ENCODE results near the gene IKZF3.
"Not testable (repeated sequence)": the region's sequence is repeated elsewhere in the genome, so short reads cannot be mapped to it uniquely, and the experiment has no call there.

DNA sequence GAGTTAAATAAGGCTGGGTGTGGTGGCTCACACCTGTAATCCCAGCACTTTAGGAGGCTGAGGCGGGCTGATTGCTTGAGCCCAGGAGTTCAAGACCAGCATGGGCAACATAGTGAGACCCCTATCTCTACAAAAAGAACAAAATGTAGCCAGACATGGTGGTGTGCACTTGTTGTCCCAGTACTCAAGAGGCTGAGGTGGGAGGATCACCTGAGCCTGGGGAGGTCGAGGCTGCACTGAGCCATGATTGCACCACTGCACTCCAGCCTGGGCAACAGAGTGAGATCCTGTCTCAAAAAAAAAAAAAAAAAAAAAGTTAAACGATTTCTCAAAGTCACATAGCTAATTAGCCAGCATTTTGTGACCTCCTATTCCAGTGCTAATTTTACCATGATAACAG, 99.9 kb downstream of the IKZF3 start:
- TF ChIP-seq, protein P1, sequence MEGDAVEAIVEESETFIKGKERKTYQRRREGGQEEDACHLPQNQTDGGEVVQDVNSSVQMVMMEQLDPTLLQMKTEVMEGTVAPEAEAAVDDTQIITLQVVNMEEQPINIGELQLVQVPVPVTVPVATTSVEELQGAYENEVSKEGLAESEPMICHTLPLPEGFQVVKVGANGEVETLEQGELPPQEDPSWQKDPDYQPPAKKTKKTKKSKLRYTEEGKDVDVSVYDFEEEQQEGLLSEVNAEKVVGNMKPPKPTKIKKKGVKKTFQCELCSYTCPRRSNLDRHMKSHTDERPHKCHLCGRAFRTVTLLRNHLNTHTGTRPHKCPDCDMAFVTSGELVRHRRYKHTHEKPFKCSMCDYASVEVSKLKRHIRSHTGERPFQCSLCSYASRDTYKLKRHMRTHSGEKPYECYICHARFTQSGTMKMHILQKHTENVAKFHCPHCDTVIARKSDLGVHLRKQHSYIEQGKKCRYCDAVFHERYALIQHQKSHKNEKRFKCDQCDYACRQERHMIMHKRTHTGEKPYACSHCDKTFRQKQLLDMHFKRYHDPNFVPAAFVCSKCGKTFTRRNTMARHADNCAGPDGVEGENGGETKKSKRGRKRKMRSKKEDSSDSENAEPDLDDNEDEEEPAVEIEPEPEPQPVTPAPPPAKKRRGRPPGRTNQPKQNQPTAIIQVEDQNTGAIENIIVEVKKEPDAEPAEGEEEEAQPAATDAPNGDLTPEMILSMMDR (IDR thresholded peaks at IDR 0.05) = not testable (repeated sequence)
- TF ChIP-seq POLR2AphosphoS5 (IDR thresholded peaks at IDR 0.05) = not testable (repeated sequence)
